GM18520 (cell line): ENCODE results near the gene CMTM8.
"Not testable (repeated sequence)": the region's sequence is repeated elsewhere in the genome, so short reads cannot be mapped to it uniquely, and the experiment has no call there.

ENCODE experiments used
- ATAC-seq: cut with Tn5 transposase; IDR thresholded peaks from one replicate; pipeline ENCODE4 v1.9.1; 2021; ENCODE audit not compliant: unreplicated experiment

Gene CMTM8

DNA sequence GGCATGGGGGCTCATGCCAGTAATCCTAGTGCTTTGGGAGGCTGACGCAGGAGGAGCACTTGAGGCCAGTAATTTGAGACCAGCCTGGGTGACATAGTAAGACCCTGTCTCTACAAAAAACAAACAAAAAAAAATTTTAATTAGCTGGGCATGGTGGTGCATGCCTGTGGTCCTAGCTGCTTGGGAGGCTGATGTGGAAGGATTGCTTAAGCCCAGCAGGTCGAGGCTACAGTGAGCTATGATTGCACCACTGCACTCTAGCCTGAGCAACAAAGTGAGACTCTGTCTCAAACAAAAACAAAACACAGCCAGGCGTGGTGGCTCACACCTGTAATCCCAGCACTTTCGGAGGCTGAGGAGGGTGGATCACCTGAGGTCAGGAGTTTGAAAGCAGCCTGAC is 9.7 kb upstream of the CMTM8 start:
- ATAC-seq, result not testable (repeated sequence)

DNA sequence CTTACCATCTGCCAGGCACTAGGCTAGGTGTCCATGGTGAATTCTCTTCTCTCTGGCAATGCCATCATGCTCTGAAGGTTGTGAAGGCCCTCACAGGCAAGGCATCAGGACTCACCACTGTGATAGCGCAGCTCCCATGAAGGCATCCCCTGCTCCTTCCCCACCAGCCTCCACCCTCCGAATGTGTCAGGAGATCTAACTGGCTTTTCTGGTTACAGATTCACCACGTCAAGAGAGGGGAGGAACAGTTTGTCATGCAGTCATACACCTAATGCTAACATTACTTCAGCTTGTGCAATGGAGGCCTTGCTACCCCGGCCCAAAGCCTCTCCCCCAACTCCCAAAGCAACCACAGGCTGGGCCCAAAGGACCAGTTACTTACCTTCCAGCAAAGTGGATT is 8.9 kb upstream of the CMTM8 start:
- ATAC-seq, result no peak

DNA sequence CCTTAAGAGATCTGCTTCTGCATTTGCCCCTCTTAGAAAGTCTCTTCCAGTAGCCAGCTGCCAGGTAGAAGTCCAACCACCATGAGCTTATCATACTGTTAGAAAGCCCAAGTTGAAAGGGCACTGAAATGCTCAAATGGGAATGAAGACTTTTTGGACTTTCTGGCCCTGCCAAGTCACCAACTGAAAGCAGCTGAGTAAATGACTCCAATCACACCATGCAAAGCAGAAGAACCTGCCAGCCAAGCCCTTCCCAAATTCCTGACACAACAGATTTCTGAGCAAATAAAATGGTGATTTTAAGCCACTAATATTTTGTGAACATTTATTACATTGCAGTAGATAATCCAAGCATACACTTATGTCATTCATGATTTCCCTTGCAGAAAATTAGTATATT is 2.1 kb upstream of the CMTM8 start:
- ATAC-seq, result no peak

DNA sequence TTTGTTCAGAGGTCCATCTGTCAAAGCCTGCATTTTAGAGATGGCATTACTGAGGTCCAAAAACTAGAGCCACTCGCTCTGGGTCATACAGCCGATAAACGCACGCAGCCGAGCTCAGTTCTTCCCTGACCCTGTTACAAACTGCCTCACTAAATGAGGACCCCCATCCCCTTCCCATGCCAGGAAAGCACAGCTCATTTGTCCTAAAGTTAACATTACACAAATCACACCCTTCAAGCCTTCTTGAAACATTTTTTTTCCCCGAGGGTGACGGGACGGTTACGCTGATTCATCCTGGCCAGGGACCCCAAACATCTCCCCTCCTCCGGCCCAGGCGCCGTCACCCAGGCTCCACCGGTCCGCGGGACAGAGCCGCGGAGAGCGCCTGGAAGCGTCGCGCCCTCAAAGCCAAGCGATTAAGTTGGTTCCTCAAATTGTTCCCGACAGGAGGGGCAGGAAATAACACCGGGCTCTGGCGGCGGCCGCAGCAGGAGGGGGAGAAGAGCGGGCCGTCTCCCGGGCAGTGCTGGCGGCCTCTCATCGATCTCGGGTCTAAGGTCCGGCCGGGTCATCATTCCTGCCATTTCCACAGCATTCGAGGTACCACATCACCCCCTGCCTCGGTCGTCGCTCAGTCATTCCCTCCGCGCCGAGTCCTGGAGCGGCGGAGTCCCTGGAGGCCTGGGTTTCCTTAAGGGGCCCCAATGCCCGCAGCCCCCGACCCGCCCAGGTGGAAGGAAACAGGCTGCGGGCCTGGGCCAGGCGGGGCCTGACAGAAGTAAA is 619 bp upstream of the CMTM8 start:
- ATAC-seq, result no peak

DNA sequence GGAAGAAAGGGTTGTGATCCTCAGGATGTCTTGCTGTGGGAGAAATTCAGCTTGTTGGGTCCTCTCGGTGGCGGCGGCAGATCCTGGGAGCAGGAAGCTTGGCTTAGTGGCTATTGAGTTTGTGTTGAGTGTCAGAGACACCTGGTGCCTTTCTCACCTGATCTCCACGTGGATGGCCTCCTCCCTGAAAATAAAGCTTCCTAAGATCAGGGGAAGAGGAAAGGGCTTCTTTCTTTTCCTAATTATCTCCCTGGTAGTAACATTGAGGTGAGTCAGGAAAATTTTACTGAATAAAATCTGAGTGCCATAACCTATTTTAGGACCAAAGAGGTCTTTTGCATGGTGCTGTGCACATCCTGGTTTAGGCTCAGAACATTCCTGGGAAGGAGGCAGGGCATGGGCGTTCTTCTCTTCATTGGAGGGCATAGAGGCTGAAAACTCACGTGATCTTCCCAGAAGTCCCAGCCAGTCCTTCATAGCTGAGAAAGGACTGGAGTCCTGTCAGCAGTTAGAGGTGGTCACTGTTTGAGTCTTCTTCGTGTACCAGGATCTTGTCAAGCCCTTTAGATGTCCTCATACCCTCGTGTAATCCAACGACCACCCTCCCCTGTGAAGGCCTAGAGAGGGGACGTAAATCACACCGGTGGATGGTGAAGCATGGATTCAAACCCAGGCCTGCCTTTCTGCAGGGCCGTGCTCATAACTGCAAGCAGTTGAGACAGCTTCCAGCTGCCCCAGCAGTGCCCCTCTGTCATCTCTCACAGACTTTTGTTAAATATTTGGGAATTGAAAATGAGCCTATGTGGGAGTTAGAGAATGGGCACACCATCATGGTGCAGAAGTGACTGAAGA is 1.1 kb downstream of the CMTM8 start:
- no peak for ATAC-seq

DNA sequence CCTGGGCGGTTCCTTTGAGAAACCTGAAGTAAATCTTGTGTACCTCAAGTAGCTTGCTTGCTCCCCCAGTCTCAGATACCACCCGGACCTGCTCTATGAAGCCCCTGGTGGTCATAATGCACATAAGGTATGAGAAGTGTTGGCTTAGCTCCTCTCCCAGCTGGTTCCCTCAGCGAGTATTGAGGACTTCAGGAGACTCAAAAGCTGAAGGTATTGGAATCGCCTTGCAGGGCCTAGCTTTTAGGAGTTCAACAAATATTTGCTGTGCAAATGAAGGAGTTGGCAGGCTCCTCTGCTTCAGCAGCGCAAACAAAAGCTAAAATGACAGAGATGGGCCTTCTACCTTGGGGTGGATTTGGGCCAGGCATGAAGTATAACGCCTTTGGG is 1.7 kb downstream of the CMTM8 start:
- ATAC-seq, result no peak

DNA sequence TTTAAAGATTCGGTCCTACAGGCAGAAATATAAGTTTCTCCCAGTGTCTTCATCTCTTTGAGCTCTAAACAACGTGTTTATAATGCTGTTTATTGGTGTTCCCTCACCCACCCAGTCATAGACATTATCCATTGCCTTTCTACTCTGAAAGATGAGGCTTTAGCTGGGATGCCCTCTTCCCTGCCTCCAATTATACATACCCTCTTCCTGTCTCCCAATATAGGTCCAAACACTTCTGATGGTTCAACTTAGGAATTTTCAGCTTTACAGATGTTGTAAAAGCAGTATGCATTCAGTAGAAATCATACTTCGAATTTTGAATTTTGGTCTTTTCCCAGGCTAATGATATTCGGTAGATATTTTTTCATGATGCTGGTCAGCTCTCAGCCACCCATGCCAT is 2.6 kb downstream of the CMTM8 start:
- ATAC-seq, result no peak

DNA sequence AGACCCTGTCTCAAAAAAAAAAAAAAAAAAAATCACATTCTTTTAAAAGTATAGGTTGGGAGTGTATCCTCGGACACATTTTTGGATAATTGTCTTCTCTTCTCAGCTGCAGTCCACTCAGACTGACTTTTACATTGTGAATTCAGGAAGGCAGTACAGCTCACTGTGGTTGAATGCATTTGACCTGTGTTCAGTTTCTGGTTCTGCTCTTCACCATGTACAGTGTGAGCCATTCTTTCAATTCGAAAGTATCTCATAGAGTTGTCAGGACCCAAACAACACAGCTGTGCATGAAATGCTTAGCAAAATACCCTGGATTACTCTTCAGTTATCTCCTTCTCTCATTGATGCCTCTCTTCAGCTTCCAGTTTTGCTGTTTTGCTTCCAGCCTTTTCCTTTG is 5.0 kb downstream of the CMTM8 start:
- ATAC-seq, result no peak

DNA sequence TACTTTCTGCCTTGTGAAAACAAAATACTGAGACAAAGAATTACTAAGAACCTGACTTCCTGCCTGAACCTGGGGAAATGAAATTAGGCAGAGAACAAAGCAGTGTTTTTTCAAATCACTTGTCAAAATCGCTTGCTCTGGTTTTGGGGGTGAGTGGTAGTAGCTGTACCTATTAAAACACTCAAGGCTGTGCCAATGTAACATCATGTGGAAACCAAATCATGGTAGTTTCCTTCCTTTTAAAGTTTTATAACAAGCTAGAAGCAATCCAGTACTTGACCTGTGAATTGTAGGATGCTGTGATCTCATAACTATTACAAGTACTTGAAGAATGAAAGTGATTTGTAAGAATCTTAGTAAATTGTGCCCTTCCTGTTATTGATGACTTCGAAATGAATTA is 6.7 kb downstream of the CMTM8 start:
- ATAC-seq, result no peak

DNA sequence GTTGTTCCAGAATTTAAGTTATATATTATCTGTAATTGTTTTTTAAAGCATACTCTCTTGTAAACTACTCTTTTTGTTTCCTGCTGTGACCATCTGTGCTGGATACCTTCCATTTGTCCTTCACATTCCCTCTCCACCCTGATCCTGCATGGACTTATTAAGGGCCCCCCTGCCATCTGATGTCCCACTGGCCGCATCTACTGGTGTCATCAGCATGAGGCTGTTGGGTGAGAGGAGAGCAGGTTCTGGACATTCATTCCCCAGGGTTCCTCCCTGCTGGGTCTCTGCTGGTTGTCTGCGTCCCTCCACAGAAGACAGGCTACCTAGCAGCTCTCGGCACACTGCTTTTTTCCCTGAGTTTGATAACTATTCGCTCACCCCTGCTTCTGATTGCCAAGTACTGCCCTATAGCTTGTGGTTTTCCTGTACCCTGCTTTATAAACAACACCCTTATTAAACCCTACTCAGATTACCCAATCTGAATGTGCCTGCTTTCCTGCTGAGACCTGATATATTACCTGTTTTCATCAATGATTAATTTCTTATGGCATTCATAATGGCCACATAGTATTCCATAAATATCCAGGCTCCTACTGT is 7.7 kb downstream of the CMTM8 start:
- no peak for ATAC-seq

DNA sequence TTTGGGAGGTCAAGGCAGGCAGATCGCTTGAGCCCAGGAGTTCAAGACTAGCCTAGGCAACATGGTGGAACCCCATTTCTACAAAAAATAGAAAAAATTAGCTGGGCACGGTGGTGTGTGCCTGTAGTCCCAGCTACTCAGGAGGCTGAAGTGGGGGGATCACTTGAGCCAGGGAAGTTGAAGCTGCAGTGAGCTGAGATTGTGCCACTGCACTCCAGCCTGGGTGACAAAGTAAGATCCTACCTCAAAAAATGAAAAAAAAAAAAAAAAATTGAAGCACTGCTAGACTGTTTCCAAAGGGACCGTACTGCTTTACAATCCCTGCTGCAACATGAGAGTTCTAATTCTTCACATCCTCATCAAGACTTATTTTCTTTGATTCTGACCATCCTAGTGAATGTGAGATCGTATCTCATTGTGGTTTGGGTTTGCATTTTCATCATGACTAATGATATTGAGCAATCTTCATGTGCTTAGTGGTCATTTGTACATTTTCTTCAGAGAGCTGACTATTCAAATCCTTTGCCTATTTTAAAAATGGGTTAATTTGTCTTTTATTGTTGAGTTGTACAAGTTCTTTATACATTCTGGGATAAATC is 10.8 kb downstream of the CMTM8 start:
- ATAC-seq, result no peak

DNA sequence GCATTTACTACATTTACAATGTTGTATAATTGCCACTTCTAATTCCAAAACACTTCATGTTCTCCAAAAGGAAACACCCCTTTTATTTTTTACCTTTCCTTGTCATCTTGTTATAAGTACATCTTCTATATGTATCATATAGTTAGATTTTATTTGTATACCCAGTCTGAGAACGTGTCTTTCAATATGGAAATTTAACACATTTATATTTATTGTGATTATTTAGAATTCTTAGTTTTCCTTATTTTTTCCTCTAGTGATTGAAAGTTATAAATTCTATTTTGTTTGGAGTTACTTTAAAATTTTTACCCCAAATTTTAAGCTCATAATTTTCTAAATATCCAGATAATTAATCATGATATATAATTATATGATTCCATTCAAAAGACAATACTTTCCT is 15.8 kb downstream of the CMTM8 start:
- ATAC-seq, result no peak

DNA sequence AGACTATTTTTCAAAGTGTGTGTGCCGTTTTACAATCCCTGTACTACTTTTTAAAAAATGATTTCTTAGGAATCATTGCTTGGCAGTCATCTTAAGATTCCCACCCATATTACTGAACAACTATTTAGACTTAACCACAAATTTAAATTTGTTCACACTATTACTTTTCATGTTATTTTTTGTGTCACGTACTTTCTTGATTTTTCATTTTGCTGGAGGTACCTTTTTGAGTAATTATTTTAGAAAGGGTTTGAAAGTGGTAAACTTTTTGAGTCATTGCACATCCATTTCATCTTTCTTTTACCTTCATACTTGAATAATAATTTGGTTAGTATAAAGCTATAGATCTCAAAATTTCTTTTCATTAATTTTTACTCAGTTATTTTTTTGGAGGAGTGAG is 16.9 kb downstream of the CMTM8 start:
- ATAC-seq, result no peak

DNA sequence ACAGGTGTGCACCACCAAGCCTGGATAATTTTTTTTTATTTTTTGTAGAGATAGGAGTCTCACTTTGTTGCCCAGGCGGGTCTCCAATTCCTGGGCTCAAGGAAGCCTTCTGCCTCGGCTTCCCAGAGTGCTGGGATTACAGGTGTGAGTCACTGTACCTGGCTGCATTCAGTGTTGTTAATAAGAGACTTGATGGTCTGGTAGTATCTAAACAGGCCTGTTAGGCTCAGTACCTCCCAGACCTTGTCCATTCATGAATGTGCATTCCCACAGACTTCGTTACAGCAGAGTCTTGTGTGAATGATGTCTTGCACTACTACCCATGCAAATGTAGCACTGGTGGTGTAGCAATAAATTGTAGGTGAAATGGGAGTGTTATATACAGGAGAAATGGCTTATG is 17.7 kb downstream of the CMTM8 start:
- no peak for ATAC-seq

DNA sequence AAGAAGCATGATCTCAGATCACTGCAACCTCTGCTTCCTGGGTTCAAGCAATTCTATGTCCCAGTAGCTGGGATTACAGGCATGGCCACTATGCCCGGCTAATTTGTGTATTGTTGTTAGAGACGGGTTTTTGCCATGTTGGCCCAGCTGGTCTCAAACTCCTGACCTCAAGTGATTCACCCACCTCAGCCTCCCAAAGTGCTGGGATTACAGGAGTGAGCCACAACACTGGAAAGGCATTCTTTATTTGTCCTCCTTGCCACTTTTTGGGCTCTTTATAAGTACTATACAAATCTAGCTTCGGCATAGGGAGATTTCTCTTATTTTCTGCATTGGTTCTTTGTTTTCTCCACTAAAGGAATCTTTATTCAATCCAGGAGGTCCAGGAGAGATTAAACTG is 18.6 kb downstream of the CMTM8 start:
- no peak for ATAC-seq

DNA sequence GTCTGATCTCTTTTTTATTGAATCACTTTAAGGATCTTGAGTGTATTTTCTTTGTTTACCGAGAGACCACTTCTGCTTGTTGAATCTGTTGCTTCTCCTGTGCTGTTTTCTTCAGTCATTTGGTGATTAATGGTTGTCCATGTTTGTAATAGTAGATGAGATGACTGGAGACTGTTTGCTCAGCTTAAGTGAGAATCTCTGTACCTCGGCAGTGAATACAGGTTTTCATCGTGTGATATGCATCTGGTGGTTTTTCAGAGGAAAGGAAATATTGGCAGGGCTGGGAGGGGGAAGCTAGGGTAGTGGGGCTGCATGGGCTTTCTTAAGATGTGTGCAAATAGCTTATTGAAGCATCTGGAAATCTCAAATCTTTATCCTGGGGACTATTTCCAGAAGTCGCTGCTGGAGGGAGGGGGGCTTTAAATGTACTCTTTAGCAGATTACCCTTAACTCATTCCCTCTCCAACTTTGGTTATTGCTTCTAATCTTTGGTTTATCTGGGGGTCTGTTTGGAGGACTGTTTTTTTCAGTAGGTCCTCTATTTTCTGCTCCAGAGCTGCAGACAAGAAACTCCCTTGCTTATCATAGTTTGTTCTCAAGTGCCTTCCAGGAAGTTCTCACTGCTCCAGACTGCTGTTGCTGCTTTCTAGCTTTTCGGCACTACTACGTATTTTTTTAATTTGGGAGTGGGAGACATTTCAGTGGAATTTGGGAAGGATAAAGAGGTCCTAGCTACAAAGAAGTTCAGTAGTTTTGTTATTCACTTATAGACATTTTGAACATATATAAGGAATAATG is 19.4 kb downstream of the CMTM8 start:
- no peak for ATAC-seq

DNA sequence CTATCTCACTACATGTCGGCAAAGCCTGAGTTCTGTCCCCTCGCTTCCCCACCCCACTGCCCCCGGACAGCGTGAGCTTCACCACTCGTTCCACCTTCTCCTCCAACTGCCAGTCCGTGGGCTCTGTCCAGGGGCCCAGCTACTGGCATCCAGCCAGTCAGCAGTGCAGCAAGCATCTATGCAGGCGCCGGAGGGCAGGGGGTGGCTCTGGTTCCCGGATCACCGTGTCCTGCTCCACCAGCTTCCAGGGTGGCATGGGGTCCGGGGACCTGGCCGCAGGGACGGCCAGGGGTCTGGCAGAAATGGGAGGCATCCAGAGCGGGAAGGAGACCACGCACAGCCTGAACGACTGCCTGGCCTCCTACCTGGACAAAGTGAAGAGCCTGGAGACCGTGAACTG is 20.4 kb downstream of the CMTM8 start:
- no peak for ATAC-seq

DNA sequence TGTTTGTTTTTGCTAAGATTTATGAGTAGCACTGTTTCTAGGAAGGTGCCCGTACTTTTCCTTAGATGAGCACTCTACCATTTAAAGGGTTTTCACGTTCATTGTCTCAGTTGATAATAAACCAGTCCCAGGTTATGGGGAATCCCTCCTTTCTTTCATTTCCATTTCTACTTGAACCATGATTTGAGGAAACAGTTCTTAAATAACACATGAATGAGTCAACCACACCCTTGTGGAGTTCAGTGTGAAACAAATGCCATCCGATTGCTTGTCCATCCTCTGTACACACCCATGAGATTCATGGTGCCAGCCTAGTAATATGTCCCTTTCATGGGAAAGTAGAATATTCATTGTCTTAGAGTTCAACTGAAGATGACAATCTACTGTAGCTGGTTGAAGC is 23.1 kb downstream of the CMTM8 start:
- ATAC-seq, result no peak

DNA sequence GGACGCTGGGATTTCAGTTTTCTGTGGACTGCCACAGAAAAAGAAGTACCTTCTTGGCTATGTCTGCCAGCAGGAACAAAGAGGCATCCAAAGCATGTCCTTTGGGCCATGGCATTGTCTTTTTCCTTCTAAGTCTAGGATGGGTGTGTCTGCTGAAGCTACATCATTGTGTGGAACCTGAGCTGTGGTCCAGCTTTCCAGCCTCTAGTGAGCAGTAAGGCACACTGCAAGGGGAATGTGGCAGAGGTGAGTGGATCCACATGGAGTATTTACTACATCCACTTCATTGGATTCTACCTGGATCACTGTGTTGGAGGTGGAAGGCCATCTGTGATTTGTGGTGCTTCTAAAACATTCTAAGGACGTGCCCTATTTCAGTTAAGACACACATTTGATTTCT is 23.7 kb downstream of the CMTM8 start:
- no peak for ATAC-seq

DNA sequence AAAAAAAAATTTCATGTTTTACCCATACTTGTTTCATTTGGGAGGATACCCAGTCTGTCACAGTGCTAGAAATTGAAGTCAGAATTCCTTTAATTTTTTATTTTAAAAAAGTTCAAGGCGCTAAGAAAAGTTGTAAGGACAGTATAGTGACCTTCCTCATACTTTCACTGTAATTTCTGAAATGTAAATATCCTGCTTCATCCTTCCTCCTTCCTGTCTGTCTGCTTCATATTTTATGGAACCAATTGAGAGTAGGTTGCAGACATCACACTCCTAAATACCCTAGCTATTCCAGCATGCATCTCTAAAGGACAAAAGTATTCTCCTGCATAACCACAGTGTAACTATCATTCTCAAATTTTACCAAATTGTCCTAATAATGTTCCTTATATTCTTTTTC is 35.8 kb downstream of the CMTM8 start:
- no peak for ATAC-seq

DNA sequence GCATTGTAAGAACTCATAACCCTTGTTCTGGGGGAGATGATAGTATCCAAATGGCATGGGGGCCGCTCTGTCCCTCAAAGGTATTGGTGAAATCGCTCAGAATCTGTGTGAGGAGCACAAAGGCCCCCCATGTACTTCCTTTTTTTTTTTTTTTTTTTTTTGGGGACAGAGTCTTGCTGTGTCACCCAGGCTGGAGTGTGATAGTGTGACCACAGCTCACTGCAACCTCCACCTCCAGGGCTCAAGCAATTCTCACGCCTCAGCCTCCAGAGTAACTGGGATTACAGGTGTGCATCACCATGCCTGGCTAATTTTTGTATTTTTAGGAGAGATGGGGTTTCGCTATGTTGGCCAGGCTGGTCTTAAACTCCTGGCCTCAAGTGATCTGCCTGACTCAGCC is 37.0 kb downstream of the CMTM8 start:
- no peak for ATAC-seq
